GM13977 (cell line): ENCODE measurements around the gene CPNE4.

Source experiments
- DNase-seq: peaks from one replicate; pipeline ENCODE4 v3.0.0; 2012; ENCODE audit warnings: low spot score
- CTCF ChIP-seq: IDR thresholded peaks from 2 replicates; pipeline ENCODE4 v1.5.1; 2012; ENCODE audit warnings: mild to moderate bottlenecking, control low read depth; ENCODE audit not compliant: insufficient read depth; ENCODE audit errors: extremely low read depth, missing control alignments
- in situ Hi-C: fragments of 300-500 bp; cut with MboI; formaldehyde crosslinking; loops from one replicate; pipeline ENCODE4 v1.12.0; 2022; ENCODE audit warnings: low sequenced_read_pairs, low pct_unique_long_range_greater_than_20kb, mixed read lengths, inconsistent platforms; ENCODE audit not compliant: unreplicated experiment

Gene CPNE4

GRCh38 chr3:131960324-131960723 is 74.5 kb downstream of the CPNE4 start:
- DNase-seq: no peak
- no peak for TF ChIP-seq CTCF
- in situ Hi-C loops: no loop called here

- in situ Hi-C loops: no loop called here
- DNase-seq: no peak
- TF ChIP-seq CTCF: no peak
These were observed 76.8 kb downstream of the CPNE4 start for GRCh38 chr3:131957980-131958379.

GRCh38 chr3:131957511-131957910 is 77.3 kb downstream of the CPNE4 start:
- no peak for DNase-seq
- TF ChIP-seq CTCF: no peak
- in situ Hi-C loops: no loop called here

- in situ Hi-C loops: no loop called here
- no peak for DNase-seq
- no peak for TF ChIP-seq CTCF
These were observed 86.0 kb downstream of the CPNE4 start for GRCh38 chr3:131948806-131949205.

- TF ChIP-seq CTCF: no peak
- in situ Hi-C loops: no loop called here
- no peak for DNase-seq
These were observed 90.1 kb downstream of the CPNE4 start for GRCh38 chr3:131944676-131945075.

GRCh38 chr3:131933665-131934064 is 101.1 kb downstream of the CPNE4 start:
- DNase-seq: no peak
- in situ Hi-C loops: no loop called here
- no peak for TF ChIP-seq CTCF

- no peak for DNase-seq
- in situ Hi-C loops: no loop called here
- TF ChIP-seq CTCF: no peak
These were observed 106.2 kb downstream of the CPNE4 start for GRCh38 chr3:131928593-131928992.
